Thyroid gland (tissue), 4 donors: ENCODE data around the gene SPATA2.

Experiments
- POLR2A ChIP-seq, 2 donors: fragments of 450-650 bp; IDR thresholded peaks; one replicate each; pipeline ENCODE4 v1.6.1; 2017; ENCODE audit warnings: antibody characterized with exemption in 2 of 2, mild to moderate bottlenecking in 2 of 2, moderate library complexity in 1 of 2
- TF ChIP-seq, protein P1 (sequence below), 6 experiments: fragments of 200-600 bp in 3 of 6; fragments of 450-650 bp in 3 of 6; sonication (generic) in 3 of 6; IDR thresholded peaks; one replicate each; pipeline ENCODE4 v1.5.1; 2016 to 2019; ENCODE audit warnings: antibody characterized with exemption in 6 of 6, mild to moderate bottlenecking in 2 of 6, inconsistent platforms in 1 of 6, moderate library complexity in 1 of 6

DNA sequence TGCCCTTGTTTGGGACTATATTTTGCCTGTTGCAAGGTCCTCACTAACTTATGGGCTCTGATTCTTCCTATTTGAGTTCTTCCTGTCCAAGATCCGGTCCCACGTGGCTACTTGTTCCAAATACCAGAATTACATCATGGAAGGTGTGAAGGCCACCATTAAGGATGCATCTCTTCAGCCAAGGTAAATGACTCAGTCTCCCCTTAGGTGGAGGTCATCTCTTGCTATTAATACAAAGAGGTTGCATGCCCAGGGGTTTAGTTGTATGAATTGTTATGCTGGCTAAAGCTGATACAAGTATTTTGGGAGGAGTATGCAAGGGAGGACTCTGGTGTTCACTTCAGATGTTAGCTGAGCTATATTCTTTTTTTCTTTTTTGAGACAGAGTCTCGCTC, 30.0 kb upstream of the SPATA2 start:
- no peak for TF ChIP-seq POLR2A (IDR thresholded peaks at IDR 0.05)
- TF ChIP-seq, protein P1, sequence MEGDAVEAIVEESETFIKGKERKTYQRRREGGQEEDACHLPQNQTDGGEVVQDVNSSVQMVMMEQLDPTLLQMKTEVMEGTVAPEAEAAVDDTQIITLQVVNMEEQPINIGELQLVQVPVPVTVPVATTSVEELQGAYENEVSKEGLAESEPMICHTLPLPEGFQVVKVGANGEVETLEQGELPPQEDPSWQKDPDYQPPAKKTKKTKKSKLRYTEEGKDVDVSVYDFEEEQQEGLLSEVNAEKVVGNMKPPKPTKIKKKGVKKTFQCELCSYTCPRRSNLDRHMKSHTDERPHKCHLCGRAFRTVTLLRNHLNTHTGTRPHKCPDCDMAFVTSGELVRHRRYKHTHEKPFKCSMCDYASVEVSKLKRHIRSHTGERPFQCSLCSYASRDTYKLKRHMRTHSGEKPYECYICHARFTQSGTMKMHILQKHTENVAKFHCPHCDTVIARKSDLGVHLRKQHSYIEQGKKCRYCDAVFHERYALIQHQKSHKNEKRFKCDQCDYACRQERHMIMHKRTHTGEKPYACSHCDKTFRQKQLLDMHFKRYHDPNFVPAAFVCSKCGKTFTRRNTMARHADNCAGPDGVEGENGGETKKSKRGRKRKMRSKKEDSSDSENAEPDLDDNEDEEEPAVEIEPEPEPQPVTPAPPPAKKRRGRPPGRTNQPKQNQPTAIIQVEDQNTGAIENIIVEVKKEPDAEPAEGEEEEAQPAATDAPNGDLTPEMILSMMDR (IDR thresholded peaks at IDR 0.05), result no peak
